PC-3 (cell line): ENCODE results near the gene EDIL3.

Experiments
- EZH2 ChIP-seq: fragments of 300-600 bp; sonication (generic); IDR thresholded peaks from one replicate; pipeline ENCODE4 v1.6.1; 2017; ENCODE audit warnings: antibody characterized with exemption, mild to moderate bottlenecking, low read length; ENCODE audit not compliant: unreplicated experiment
- EZH2phosphoT487 ChIP-seq: fragments of 300-600 bp; sonication (generic); IDR thresholded peaks from 2 replicates; pipeline ENCODE4 v1.6.1; 2018; ENCODE audit warnings: mild to moderate bottlenecking, antibody characterized with exemption, low read length, borderline replicate concordance

DNA sequence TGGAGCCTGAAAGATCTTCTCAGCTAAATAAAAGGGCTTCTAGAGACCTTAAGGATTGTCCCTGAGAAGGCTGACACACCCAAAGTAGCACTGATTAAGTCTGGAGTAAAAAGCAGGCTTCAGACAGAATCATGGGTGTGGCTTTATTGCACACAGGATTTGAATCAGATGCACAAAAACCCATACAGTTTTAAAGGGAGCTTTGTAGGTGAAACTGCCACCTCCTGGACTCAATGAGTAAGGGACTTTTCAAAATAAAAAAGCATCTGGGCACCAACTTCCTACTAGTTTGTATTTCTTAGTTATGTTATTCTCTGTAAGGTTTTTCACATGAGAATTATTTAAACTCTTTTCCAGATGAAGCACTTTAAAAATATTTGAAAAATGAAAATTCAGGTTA, 129.4 kb downstream of the EDIL3 start:
- no peak for TF ChIP-seq EZH2
- no peak for TF ChIP-seq EZH2phosphoT487
